Measurements from ENCODE around the gene HPCAL1.

Gene HPCAL1

GRCh38 chr2:10271946-10272345, 30.8 kb upstream of the HPCAL1 start:
- TF ChIP-seq REST (IDR thresholded peaks at IDR 0.05; ENCODE audit: low read depth) (no peak), TAF1 (IDR thresholded peaks at IDR 0.05; ENCODE audit: low read depth) (no peak), EGR1 (IDR thresholded peaks at IDR 0.05) (no peak), MAX (IDR thresholded peaks at IDR 0.05) (no peak), EP300 (IDR thresholded peaks at IDR 0.05; ENCODE audit: borderline replicate concordance) (no peak), NFIC (IDR thresholded peaks at IDR 0.05) (no peak), YY1 (IDR thresholded peaks at IDR 0.05; ENCODE audit: low read depth) (no peak), TEAD4 (IDR thresholded peaks at IDR 0.05) (no peak), ZBTB7A (IDR thresholded peaks at IDR 0.05; ENCODE audit: low read depth) (no peak), USF1 (IDR thresholded peaks at IDR 0.05) (no peak), FOXM1 (IDR thresholded peaks at IDR 0.05; ENCODE audit: borderline replicate concordance, low read depth) (no peak), RAD21 (IDR thresholded peaks at IDR 0.05; ENCODE audit: low read depth) (no peak), TCF12 (IDR thresholded peaks at IDR 0.05; ENCODE audit: low read depth) (no peak), CEBPB (IDR thresholded peaks at IDR 0.05) (no peak)

- TF ChIP-seq REST (IDR thresholded peaks at IDR 0.05; ENCODE audit: low read depth) (no peak), NFIC (IDR thresholded peaks at IDR 0.05) (no peak), TEAD4 (IDR thresholded peaks at IDR 0.05) (no peak), TAF1 (IDR thresholded peaks at IDR 0.05; ENCODE audit: low read depth) (no peak), ZBTB7A (IDR thresholded peaks at IDR 0.05; ENCODE audit: low read depth) (no peak), EGR1 (IDR thresholded peaks at IDR 0.05) (no peak), FOXM1 (IDR thresholded peaks at IDR 0.05; ENCODE audit: borderline replicate concordance, low read depth) (no peak), USF1 (IDR thresholded peaks at IDR 0.05) (no peak), MAX (IDR thresholded peaks at IDR 0.05) (no peak), CEBPB (IDR thresholded peaks at IDR 0.05) (no peak), RAD21 (IDR thresholded peaks at IDR 0.05; ENCODE audit: low read depth) (no peak), EP300 (IDR thresholded peaks at IDR 0.05; ENCODE audit: borderline replicate concordance) (no peak), TCF12 (IDR thresholded peaks at IDR 0.05; ENCODE audit: low read depth) (no peak), CREB1 (IDR thresholded peaks at IDR 0.05; ENCODE audit: low read depth) (no peak), YY1 (IDR thresholded peaks at IDR 0.05; ENCODE audit: low read depth) (no peak)
Measured at GRCh38 chr2:10272464-10272863, 30.2 kb upstream of the HPCAL1 start.

- TF ChIP-seq EP300 (IDR thresholded peaks at IDR 0.05; ENCODE audit: borderline replicate concordance) (no peak), TCF12 (IDR thresholded peaks at IDR 0.05; ENCODE audit: low read depth) (no peak), TEAD4 (IDR thresholded peaks at IDR 0.05) (no peak), ZBTB7A (IDR thresholded peaks at IDR 0.05; ENCODE audit: low read depth) (no peak), FOXM1 (IDR thresholded peaks at IDR 0.05; ENCODE audit: borderline replicate concordance, low read depth) (no peak), CEBPB (IDR thresholded peaks at IDR 0.05) (no peak)
Measured at GRCh38 chr2:10273215-10274175, 29.2 kb upstream of the HPCAL1 start.

- no peak for TF ChIP-seq FOXM1 (IDR thresholded peaks at IDR 0.05; ENCODE audit: borderline replicate concordance, low read depth)
- TF ChIP-seq CEBPB (IDR thresholded peaks at IDR 0.05), result no peak
- TF ChIP-seq MAX (IDR thresholded peaks at IDR 0.05), result no peak
- TF ChIP-seq REST (IDR thresholded peaks at IDR 0.05; ENCODE audit: low read depth), result no peak
- TF ChIP-seq YY1 (IDR thresholded peaks at IDR 0.05; ENCODE audit: low read depth), result no peak
- no peak for TF ChIP-seq CREB1 (IDR thresholded peaks at IDR 0.05; ENCODE audit: low read depth)
- no peak for TF ChIP-seq TCF12 (IDR thresholded peaks at IDR 0.05; ENCODE audit: low read depth)
- no peak for TF ChIP-seq NFIC (IDR thresholded peaks at IDR 0.05)
- TF ChIP-seq ZBTB7A (IDR thresholded peaks at IDR 0.05; ENCODE audit: low read depth), result no peak
- no peak for TF ChIP-seq EGR1 (IDR thresholded peaks at IDR 0.05)
- TF ChIP-seq TAF1 (IDR thresholded peaks at IDR 0.05; ENCODE audit: low read depth), result no peak
- TF ChIP-seq TEAD4 (IDR thresholded peaks at IDR 0.05), result no peak
- no peak for TF ChIP-seq USF1 (IDR thresholded peaks at IDR 0.05)
- no peak for TF ChIP-seq EP300 (IDR thresholded peaks at IDR 0.05; ENCODE audit: borderline replicate concordance)
- no peak for TF ChIP-seq RAD21 (IDR thresholded peaks at IDR 0.05; ENCODE audit: low read depth)
Measured at GRCh38 chr2:10274376-10274775, 28.3 kb upstream of the HPCAL1 start.
